ENCODE measurements around the gene ERAP2. TPM values are rescaled to one million over a fixed set of nuclear protein-coding genes. Genes with fewer than 3 reads are reported as not detected.

The ERAP2 gene
- total and polyA plus RNA-seq, 2 donors: 11.3 to 51.5 TPM

GRCh38 chr5:96880444-96881164 lies 4.3 kb downstream of the ERAP2 start:
- 91% methylated on average over 4 of the region's 4 CpGs for WGBS
- H3K4me3 ChIP-seq (ENCODE audit: low read length in 2 of 2): no peak overlapping the region
- H3K27ac ChIP-seq (ENCODE audit: low read depth in 1 of 2, low read length in 1 of 2): peak overlapping the region in 1 of 2 donors; percentile 0
- peaks cover 22 to 57% of the 10 kb centered on the region in 2 donors for H3K36me3 ChIP-seq (ENCODE audit: control insufficient read depth in 2 of 2, insufficient read depth in 2 of 2, low read length in 1 of 2)
- H3K4me1 ChIP-seq (ENCODE audit: control insufficient read depth in 2 of 2, insufficient read depth in 2 of 2, low read length in 2 of 2): peaks cover 23 to 39% of the 10 kb centered on the region in 2 donors
- no peaks in the 10 kb centered on the region for H3K27me3 ChIP-seq (ENCODE audit: control insufficient read depth in 2 of 2, insufficient read depth in 1 of 2, low read length in 1 of 2)
- H3K9me3 ChIP-seq (ENCODE audit: control insufficient read depth in 2 of 2, insufficient read depth in 1 of 2, low read length in 1 of 2): no peaks in the 10 kb centered on the region
- DNase-seq (ENCODE audit: low read depth in 6 of 9, low spot score in 9 of 9): no peak

GRCh38 chr5:96881511-96882115 lies 5.3 kb downstream of the ERAP2 start:
- 88% methylated on average over 2 of the region's 2 CpGs for WGBS
- H3K4me3 ChIP-seq (ENCODE audit: low read length in 2 of 2): no peak overlapping the region
- H3K27ac ChIP-seq (ENCODE audit: low read depth in 1 of 2, low read length in 1 of 2): peak overlapping the region in 1 of 2 donors; percentile 20
- no peaks in the 10 kb centered on the region for H3K27me3 ChIP-seq (ENCODE audit: control insufficient read depth in 2 of 2, insufficient read depth in 1 of 2, low read length in 1 of 2)
- no peaks in the 10 kb centered on the region for H3K9me3 ChIP-seq (ENCODE audit: control insufficient read depth in 2 of 2, insufficient read depth in 1 of 2, low read length in 1 of 2)
- H3K4me1 ChIP-seq (ENCODE audit: control insufficient read depth in 2 of 2, insufficient read depth in 2 of 2, low read length in 2 of 2): peaks cover 26 to 40% of the 10 kb centered on the region in 2 donors
- DNase-seq (ENCODE audit: low read depth in 6 of 9, low spot score in 9 of 9): no peak
- peaks cover 25 to 57% of the 10 kb centered on the region in 2 donors for H3K36me3 ChIP-seq (ENCODE audit: control insufficient read depth in 2 of 2, insufficient read depth in 2 of 2, low read length in 1 of 2)

- H3K9me3 ChIP-seq (ENCODE audit: control insufficient read depth in 2 of 2, insufficient read depth in 1 of 2, low read length in 1 of 2): no peaks in the 10 kb centered on the region
- peaks cover 28 to 62% of the 10 kb centered on the region in 2 donors for H3K36me3 ChIP-seq (ENCODE audit: control insufficient read depth in 2 of 2, insufficient read depth in 2 of 2, low read length in 1 of 2)
- DNase-seq (ENCODE audit: low read depth in 6 of 9, low spot score in 9 of 9): no peak
- H3K27ac ChIP-seq (ENCODE audit: low read depth in 1 of 2, low read length in 1 of 2): no peak overlapping the region
- no peak overlapping the region for H3K4me3 ChIP-seq (ENCODE audit: low read length in 2 of 2)
- 89% methylated on average over 3 of the region's 3 CpGs for WGBS
- peaks cover 26 to 37% of the 10 kb centered on the region in 2 donors for H3K4me1 ChIP-seq (ENCODE audit: control insufficient read depth in 2 of 2, insufficient read depth in 2 of 2, low read length in 2 of 2)
- H3K27me3 ChIP-seq (ENCODE audit: control insufficient read depth in 2 of 2, insufficient read depth in 1 of 2, low read length in 1 of 2): no peaks in the 10 kb centered on the region
Observed at GRCh38 chr5:96883871-96884270, 7.6 kb downstream of the ERAP2 start.

GRCh38 chr5:96884995-96885394 lies 8.7 kb downstream of the ERAP2 start:
- no peak for DNase-seq (ENCODE audit: low read depth in 6 of 9, low spot score in 9 of 9)
- Histone ChIP-seq H3K36me3 (ENCODE audit: control insufficient read depth in 2 of 2, insufficient read depth in 2 of 2, low read length in 1 of 2) (peaks cover 34 to 65% of the 10 kb centered on the region in 2 donors), H3K4me1 (ENCODE audit: control insufficient read depth in 2 of 2, insufficient read depth in 2 of 2, low read length in 2 of 2) (peaks cover 26 to 33% of the 10 kb centered on the region in 2 donors), H3K9me3 (ENCODE audit: control insufficient read depth in 2 of 2, insufficient read depth in 1 of 2, low read length in 1 of 2) (no peaks in the 10 kb centered on the region), H3K27me3 (ENCODE audit: control insufficient read depth in 2 of 2, insufficient read depth in 1 of 2, low read length in 1 of 2) (no peaks in the 10 kb centered on the region), H3K4me3 (ENCODE audit: low read length in 2 of 2) (no peak overlapping the region), H3K27ac (ENCODE audit: low read depth in 1 of 2, low read length in 1 of 2) (no peak overlapping the region)
- 97% methylated on average over 7 of the region's 7 CpGs for WGBS

- Histone ChIP-seq H3K4me1 (ENCODE audit: control insufficient read depth in 2 of 2, insufficient read depth in 2 of 2, low read length in 2 of 2) (peaks cover 22 to 29% of the 10 kb centered on the region in 2 donors), H3K27ac (ENCODE audit: low read depth in 1 of 2, low read length in 1 of 2) (peak overlapping the region; percentile 59 to 79), H3K4me3 (ENCODE audit: low read length in 2 of 2) (no peak overlapping the region), H3K36me3 (ENCODE audit: control insufficient read depth in 2 of 2, insufficient read depth in 2 of 2, low read length in 1 of 2) (peaks cover 34 to 64% of the 10 kb centered on the region in 2 donors), H3K9me3 (ENCODE audit: control insufficient read depth in 2 of 2, insufficient read depth in 1 of 2, low read length in 1 of 2) (no peaks in the 10 kb centered on the region), H3K27me3 (ENCODE audit: control insufficient read depth in 2 of 2, insufficient read depth in 1 of 2, low read length in 1 of 2) (no peaks in the 10 kb centered on the region)
- peak; percentile 27 to 80 (median 50) for DNase-seq (ENCODE audit: low read depth in 6 of 9, low spot score in 9 of 9)
- whole genome bisulfite sequencing: 49% methylated on average over 5 of the region's 5 CpGs
Observed at GRCh38 chr5:96885518-96886338, 9.4 kb downstream of the ERAP2 start.

- Histone ChIP-seq H3K9me3 (ENCODE audit: control insufficient read depth in 2 of 2, insufficient read depth in 1 of 2, low read length in 1 of 2) (no peaks in the 10 kb centered on the region), H3K27ac (ENCODE audit: low read depth in 1 of 2, low read length in 1 of 2) (no peak overlapping the region), H3K27me3 (ENCODE audit: control insufficient read depth in 2 of 2, insufficient read depth in 1 of 2, low read length in 1 of 2) (no peaks in the 10 kb centered on the region), H3K4me1 (ENCODE audit: control insufficient read depth in 2 of 2, insufficient read depth in 2 of 2, low read length in 2 of 2) (no peaks in the 10 kb centered on the region), H3K36me3 (ENCODE audit: control insufficient read depth in 2 of 2, insufficient read depth in 2 of 2, low read length in 1 of 2) (peaks cover 23 to 64% of the 10 kb centered on the region in 2 donors), H3K4me3 (ENCODE audit: low read length in 2 of 2) (no peak overlapping the region)
- DNase-seq (ENCODE audit: low read depth in 6 of 9, low spot score in 9 of 9): no peak
- 96% methylated on average over 4 of the region's 4 CpGs for WGBS
Observed at GRCh38 chr5:96893342-96893741, 17.0 kb downstream of the ERAP2 start.

GRCh38 chr5:96896276-96896675 lies 20.0 kb downstream of the ERAP2 start:
- Histone ChIP-seq H3K4me1 (ENCODE audit: control insufficient read depth in 2 of 2, insufficient read depth in 2 of 2, low read length in 2 of 2) (no peaks in the 10 kb centered on the region), H3K27me3 (ENCODE audit: control insufficient read depth in 2 of 2, insufficient read depth in 1 of 2, low read length in 1 of 2) (no peaks in the 10 kb centered on the region), H3K36me3 (ENCODE audit: control insufficient read depth in 2 of 2, insufficient read depth in 2 of 2, low read length in 1 of 2) (peaks cover 20 to 67% of the 10 kb centered on the region in 2 donors), H3K9me3 (ENCODE audit: control insufficient read depth in 2 of 2, insufficient read depth in 1 of 2, low read length in 1 of 2) (no peaks in the 10 kb centered on the region), H3K27ac (ENCODE audit: low read depth in 1 of 2, low read length in 1 of 2) (peak overlapping the region; percentile 67 to 73), H3K4me3 (ENCODE audit: low read length in 2 of 2) (peak overlapping the region in 1 of 2 donors; percentile 20)
- DNase-seq (ENCODE audit: low read depth in 6 of 9, low spot score in 9 of 9): no peak
- WGBS: 27% methylated on average over 4 of the region's 4 CpGs

- 54% methylated on average over 3 of the region's 3 CpGs for WGBS
- Histone ChIP-seq H3K4me3 (ENCODE audit: low read length in 2 of 2) (no peak overlapping the region), H3K9me3 (ENCODE audit: control insufficient read depth in 2 of 2, insufficient read depth in 1 of 2, low read length in 1 of 2) (no peaks in the 10 kb centered on the region), H3K4me1 (ENCODE audit: control insufficient read depth in 2 of 2, insufficient read depth in 2 of 2, low read length in 2 of 2) (no peaks in the 10 kb centered on the region), H3K36me3 (ENCODE audit: control insufficient read depth in 2 of 2, insufficient read depth in 2 of 2, low read length in 1 of 2) (peaks cover 26 to 72% of the 10 kb centered on the region in 2 donors), H3K27ac (ENCODE audit: low read depth in 1 of 2, low read length in 1 of 2) (peak overlapping the region; percentile 13 to 67), H3K27me3 (ENCODE audit: control insufficient read depth in 2 of 2, insufficient read depth in 1 of 2, low read length in 1 of 2) (no peaks in the 10 kb centered on the region)
- DNase-seq (ENCODE audit: low read depth in 6 of 9, low spot score in 9 of 9): no peak
Observed at GRCh38 chr5:96896806-96897205, 20.5 kb downstream of the ERAP2 start.

GRCh38 chr5:96901384-96901783 lies 25.1 kb downstream of the ERAP2 start:
- H3K36me3 ChIP-seq (ENCODE audit: control insufficient read depth in 2 of 2, insufficient read depth in 2 of 2, low read length in 1 of 2): peaks cover 19 to 78% of the 10 kb centered on the region in 2 donors
- no peak overlapping the region for H3K4me3 ChIP-seq (ENCODE audit: low read length in 2 of 2)
- H3K9me3 ChIP-seq (ENCODE audit: control insufficient read depth in 2 of 2, insufficient read depth in 1 of 2, low read length in 1 of 2): no peaks in the 10 kb centered on the region
- 97% methylated on average over 6 of the region's 6 CpGs for WGBS
- H3K27me3 ChIP-seq (ENCODE audit: control insufficient read depth in 2 of 2, insufficient read depth in 1 of 2, low read length in 1 of 2): no peaks in the 10 kb centered on the region
- peaks cover 0 to 2% of the 10 kb centered on the region in 2 donors for H3K4me1 ChIP-seq (ENCODE audit: control insufficient read depth in 2 of 2, insufficient read depth in 2 of 2, low read length in 2 of 2)
- no peak overlapping the region for H3K27ac ChIP-seq (ENCODE audit: low read depth in 1 of 2, low read length in 1 of 2)
- DNase-seq (ENCODE audit: low read depth in 6 of 9, low spot score in 9 of 9): no peak
